HepG2 (cell line): ENCODE data around the gene GSDME. TPM values are rescaled to one million over a fixed set of nuclear protein-coding genes. Genes with fewer than 3 reads are reported as not detected.
"Not testable (repeated sequence)": the region's sequence is repeated elsewhere in the genome, so short reads cannot be mapped to it uniquely, and the experiment has no call there.

Experiments used
- ATAC-seq: fragments of 200-7000 bp; cut with Tn5 transposase; 3 replicates; pipeline ENCODE4 v1.9.1; 2020; ENCODE audit warnings: mild to moderate bottlenecking, moderate library complexity
- BruUV-seq: library from RNA; stranded (reverse); fragments of 400-500 nt; replicated peaks from 2 replicates; lab custom pipeline; 2021; lab: Mats Ljungman, UMichigan
- CTCF ChIA-PET: fragments of 300-600 bp; formaldehyde crosslinking; extraction: SDS; loops from one replicate; lab custom pipeline; 2021; ENCODE audit warnings: low total read pairs, inconsistent platforms, low intra/inter-chr PET ratio; lab: Yijun Ruan, JAX
- POLR2A ChIA-PET: fragments of 350-600 bp; sonication (Branson Sonifier 250); formaldehyde crosslinking; loops from one replicate; lab custom pipeline; 2020; ENCODE audit warnings: antibody characterized with exemption, inconsistent platforms; lab: Yijun Ruan, JAX
- DNase-seq: peaks from one replicate; pipeline ENCODE4 v3.0.0-alpha.2; 2015; ENCODE audit warnings: low spot score
- FAIRE-seq: peaks from 3 replicates; lab custom pipeline; 2011; peaks lifted over from hg19 to GRCh38; lab: Jason Lieb, UNC
- H2AFZ ChIP-seq: one replicate; pipeline ENCODE4 v1.6.1; 2011; ENCODE audit warnings: low read length, inconsistent platforms
- H3K27ac ChIP-seq: fragments of 300-600 bp; 3 replicates; pipeline ENCODE4 v1.8.0; 2011; ENCODE audit warnings: mixed run types, mild to moderate bottlenecking, mixed read lengths, low read length, inconsistent platforms; ENCODE audit not compliant: insufficient read depth; ENCODE audit errors: extremely low read length
- H3K27me3 ChIP-seq, 2 experiments: fragments of 200-600 bp in 1 of 2; 2 replicates in 1 of 2; 3 replicates in 1 of 2; pipeline versions ENCODE4 v1.6.0 to v1.8.0; 2011; ENCODE audit warnings: low read length in 2 of 2, mild to moderate bottlenecking in 2 of 2, moderate library complexity in 2 of 2, inconsistent platforms in 1 of 2; ENCODE audit not compliant: insufficient read depth in 2 of 2, control insufficient read depth in 1 of 2
- H3K36me3 ChIP-seq, 2 experiments: fragments of 200-600 bp in 1 of 2; replicated peaks in 1 of 2; 2 replicates in 1 of 2; 3 replicates in 1 of 2; pipeline versions ENCODE4 v1.5.1 to v1.8.0; 2011; ENCODE audit warnings: low read length in 2 of 2, inconsistent platforms in 1 of 2; ENCODE audit not compliant: insufficient read depth in 2 of 2, control insufficient read depth in 1 of 2
- H3K4me1 ChIP-seq: 2 replicates; pipeline ENCODE4 v1.5.1; 2012; ENCODE audit warnings: low read length, inconsistent platforms; ENCODE audit not compliant: insufficient read depth
- H3K4me2 ChIP-seq: 2 replicates; pipeline ENCODE4 v1.6.0; 2011; ENCODE audit warnings: low read depth, low read length, inconsistent platforms
- H3K4me3 ChIP-seq, 3 experiments: fragments of 200-600 bp in 1 of 3; sonication (generic), shearing (Covaris generic) in 1 of 3; replicated peaks in 1 of 3; 2 replicates each; pipeline ENCODE4 v1.5.1; 2011 to 2016; ENCODE audit warnings: low read length in 3 of 3, inconsistent platforms in 2 of 3, low read depth in 2 of 3, mild to moderate bottlenecking in 2 of 3, control low read depth in 1 of 3, mixed read lengths in 1 of 3; ENCODE audit not compliant: insufficient read depth in 1 of 3
- H3K79me2 ChIP-seq: one replicate; pipeline ENCODE4 v1.6.1; 2011; ENCODE audit warnings: low read length, inconsistent platforms; ENCODE audit not compliant: insufficient read depth
- H3K9ac ChIP-seq: 2 replicates; pipeline ENCODE4 v1.6.0; 2011; ENCODE audit warnings: mild to moderate bottlenecking, low read depth, low read length, inconsistent platforms; ENCODE audit not compliant: insufficient read depth
- H3K9me3 ChIP-seq: 2 replicates; pipeline ENCODE4 v1.5.1; 2012; ENCODE audit warnings: mild to moderate bottlenecking, low read length
- H4K20me1 ChIP-seq: 2 replicates; pipeline ENCODE4 v1.6.0; 2011; ENCODE audit warnings: inconsistent platforms, mild to moderate bottlenecking, low read length, moderate library complexity; ENCODE audit not compliant: insufficient read depth
- ARID2 ChIP-seq: sonication (generic); formaldehyde crosslinking; IDR thresholded peaks from 2 replicates; pipeline ENCODE4 v1.8.1; 2022; ENCODE audit warnings: mild to moderate bottlenecking, missing genetic modification reagents, borderline replicate concordance
- ZBTB49 ChIP-seq: sonication (generic); formaldehyde crosslinking; IDR thresholded peaks from 2 replicates; pipeline ENCODE4 v1.4.0; 2020; ENCODE audit warnings: missing genetic modification reagents, borderline replicate concordance
- WGBS: methylation state at CpG from one replicate; pipeline ENCODE4 v1.1.6; 2017; ENCODE audit warnings: low lambda C conversion rate; 5-methylcytosine and 5-hydroxymethylcytosine counted together
- in situ Hi-C: cut with HindIII; loops from 2 replicates; pipeline ENCODE4 v1.10.0; 2017; ENCODE audit warnings: low pct_unique_long_range_greater_than_20kb; ENCODE audit not compliant: extremely low pct_ligation_motif_present
- intact Hi-C: fragments of 100-400 bp; cut with micrococcal nuclease; formaldehyde crosslinking; loops from one replicate; pipeline ENCODE4 v1.10.0; 2022; ENCODE audit not compliant: unreplicated experiment
- polyA plus RNA-seq, 8 experiments: library from polyadenylated mRNA; depleted of rRNA in 3 of 8; stranded (reverse) in 7 of 8; unstranded in 1 of 8; fragments of >200 nt; fragmentation: Illumina TruSeq in 4 of 8; extraction: Trizol in 4 of 8; gene quantifications; 2 replicates each; pipeline versions ENCODE4 v1.2.1 to v1.2.3, GENCODE V29; 2011 to 2016; ENCODE audit warnings: low read depth in 4 of 8, missing spikeins in 1 of 8, mixed read lengths in 1 of 8; ENCODE audit not compliant: insufficient read depth in 1 of 8
- total RNA-seq, 5 experiments: library from RNA; depleted of rRNA; stranded (reverse); fragments of >200 nt; fragmentation: Illumina TruSeq; extraction: Trizol; gene quantifications; 2 replicates each; pipeline ENCODE4 v1.2.3, GENCODE V29; 2016; ENCODE audit warnings: low read depth in 1 of 5
- TF ChIP-seq, protein P1 (sequence below): IDR thresholded peaks from 2 replicates; pipeline ENCODE4 v1.6.1; 2016

Gene GSDME
- total and polyA plus RNA-seq, 2 of the 13 experiments (the other 11 are each of a cell fraction or from before 2014, with no cell fraction given), result 19.2 to 28.2 TPM

GRCh38 chr7:24737281-24737680 lies 20.0 kb downstream of the GSDME start (continued):
- TF ChIP-seq ZBTB49 (CRISPR knock-in tag) (no peak), ARID2 (CRISPR knock-in tag) (no peak)
- TF ChIP-seq, protein P1, sequence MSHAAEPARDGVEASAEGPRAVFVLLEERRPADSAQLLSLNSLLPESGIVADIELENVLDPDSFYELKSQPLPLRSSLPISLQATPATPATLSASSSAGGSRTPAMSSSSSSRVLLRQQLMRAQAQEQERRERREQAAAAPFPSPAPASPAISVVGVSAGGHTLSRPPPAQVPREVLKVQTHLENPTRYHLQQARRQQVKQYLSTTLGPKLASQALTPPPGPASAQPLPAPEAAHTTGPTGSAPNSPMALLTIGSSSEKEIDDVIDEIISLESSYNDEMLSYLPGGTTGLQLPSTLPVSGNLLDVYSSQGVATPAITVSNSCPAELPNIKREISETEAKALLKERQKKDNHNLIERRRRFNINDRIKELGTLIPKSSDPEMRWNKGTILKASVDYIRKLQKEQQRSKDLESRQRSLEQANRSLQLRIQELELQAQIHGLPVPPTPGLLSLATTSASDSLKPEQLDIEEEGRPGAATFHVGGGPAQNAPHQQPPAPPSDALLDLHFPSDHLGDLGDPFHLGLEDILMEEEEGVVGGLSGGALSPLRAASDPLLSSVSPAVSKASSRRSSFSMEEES (CRISPR knock-in tag), result no peak

DNA sequence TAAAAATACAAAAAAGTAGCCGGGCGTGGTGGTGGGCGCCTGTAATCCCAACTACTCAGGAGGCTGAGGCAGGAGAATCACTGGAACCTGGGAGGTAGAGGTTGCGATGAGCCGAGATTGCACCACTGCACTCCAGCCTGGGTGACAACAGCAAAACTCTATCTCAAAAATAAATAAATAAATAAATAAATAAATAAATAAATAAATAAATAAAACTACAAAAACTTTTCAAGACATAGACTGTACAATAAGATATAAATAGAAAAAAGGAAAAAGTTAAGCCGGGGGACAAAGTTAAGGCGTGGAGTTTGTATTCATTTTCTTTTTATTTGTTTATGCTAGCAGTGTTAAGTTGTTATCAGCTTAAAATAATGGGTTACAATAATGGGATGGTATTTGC lies 21.7 kb downstream of the GSDME start:
- H3K79me2 ChIP-seq, H3K27me3 ChIP-seq, FAIRE-seq, H2AFZ ChIP-seq, H3K4me2 ChIP-seq, POLR2A ChIA-PET, BruUV-seq, H3K27ac ChIP-seq, H3K4me3 ChIP-seq, in situ Hi-C loops, ATAC-seq, CTCF ChIA-PET, DNase-seq, H4K20me1 ChIP-seq, H3K9ac ChIP-seq, H3K36me3 ChIP-seq, intact Hi-C loops, H3K9me3 ChIP-seq: not testable (repeated sequence)
- 97% methylated on average over 7 of the region's 7 CpGs for WGBS
- H3K4me1 ChIP-seq, result peaks cover 19% of the 10 kb centered on the region
